GM18870 (cell line): ENCODE results near the gene SEMA3G.

Experiments
- ATAC-seq: cut with Tn5 transposase; IDR thresholded peaks from one replicate; pipeline ENCODE4 v1.9.1; 2021; ENCODE audit warnings: moderate library complexity; ENCODE audit not compliant: unreplicated experiment

SEMA3G gene

DNA sequence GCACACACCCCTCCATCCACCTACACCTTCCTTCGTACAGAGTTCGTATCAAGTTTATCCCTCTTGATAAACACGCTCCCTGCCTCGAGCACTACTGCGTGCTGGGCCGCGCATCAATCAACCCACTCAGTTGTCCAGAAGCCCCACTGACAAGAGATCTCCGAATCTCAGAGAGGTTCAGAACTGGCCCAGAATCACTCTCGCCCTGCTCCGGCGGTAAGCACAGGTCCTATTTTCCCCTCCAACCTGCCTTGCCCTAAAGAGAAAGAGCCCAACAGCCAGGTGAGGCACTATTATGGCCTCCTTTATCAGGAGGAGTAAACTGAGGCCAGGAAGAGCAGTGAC lies 10.0 kb upstream of the SEMA3G start:
- ATAC-seq, result no peak

DNA sequence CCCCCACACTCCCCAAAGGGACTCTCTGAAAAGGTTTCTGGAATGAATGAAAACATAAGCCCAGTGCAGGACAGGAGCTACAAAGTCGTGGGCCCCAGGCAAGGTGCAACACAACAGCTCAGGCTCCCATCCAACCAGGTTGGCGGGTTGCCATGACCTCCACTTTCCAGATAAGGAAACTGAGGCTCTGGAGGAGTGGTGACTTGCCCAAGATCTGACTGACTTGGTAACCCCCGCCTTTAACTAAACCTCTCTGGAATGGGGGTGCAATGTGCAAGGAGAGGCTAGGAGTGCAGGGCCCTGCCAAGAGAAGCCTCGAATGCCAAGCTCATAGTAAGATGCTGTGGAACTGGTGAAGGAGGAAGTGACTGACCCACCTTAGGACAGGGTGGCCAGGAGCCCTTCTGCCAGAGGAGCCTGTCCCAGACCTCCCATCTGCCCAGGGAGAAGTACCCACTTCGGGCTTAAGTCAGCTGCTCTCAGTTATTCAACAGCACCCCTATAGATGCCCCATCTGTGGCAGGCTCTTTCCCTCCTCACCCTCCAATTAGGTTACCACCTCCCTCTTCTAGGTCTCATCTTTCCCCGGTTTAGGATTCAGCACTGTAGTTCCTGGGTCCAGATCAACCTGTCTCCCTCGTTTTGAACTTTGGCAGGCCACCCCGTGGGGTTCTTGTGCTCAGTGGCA lies 9.5 kb upstream of the SEMA3G start:
- no peak for ATAC-seq

DNA sequence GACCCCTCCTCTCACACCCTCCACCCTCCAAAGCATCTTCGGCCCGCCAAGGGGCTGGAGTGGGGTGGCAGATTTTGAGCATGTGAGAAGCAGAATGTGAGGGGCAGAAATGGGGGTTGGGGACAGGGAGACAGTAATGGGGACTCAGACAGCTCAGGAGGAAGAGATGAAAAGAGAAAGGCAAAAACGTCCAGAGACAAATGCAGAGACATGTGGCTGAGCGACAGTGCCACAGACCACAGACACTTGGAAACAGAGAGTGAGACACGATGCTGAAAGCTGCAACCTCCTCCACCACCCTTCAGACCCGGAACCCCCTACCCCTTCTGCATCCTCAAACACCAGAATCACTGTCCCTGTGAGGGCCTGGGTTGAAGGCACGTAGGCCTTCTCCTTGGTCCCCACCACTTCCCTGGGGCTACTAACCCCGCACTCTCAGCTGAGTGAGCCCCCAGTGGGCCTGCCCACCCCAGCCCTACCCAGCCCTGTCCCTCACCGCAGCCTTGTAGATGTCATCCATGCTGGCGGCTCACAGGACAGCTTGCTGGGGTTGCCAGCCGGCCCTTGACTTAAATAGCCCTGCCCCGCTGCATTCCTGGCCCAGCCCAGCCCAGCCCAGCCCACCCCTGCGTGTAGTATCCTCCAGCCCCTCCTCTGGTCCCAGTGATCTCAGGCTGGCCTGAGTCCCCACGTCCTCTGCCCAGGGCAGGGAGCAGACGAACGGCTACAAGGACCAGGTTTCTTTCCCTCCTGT lies 8.8 kb upstream of the SEMA3G start, which contains the start of gene TNNC1:
TSS of gene TNNC1 (minus strand) at position 546 of the 754 bp plus-strand sequence. CDS start at position 520, 26 bp downstream.
- no peak for ATAC-seq

DNA sequence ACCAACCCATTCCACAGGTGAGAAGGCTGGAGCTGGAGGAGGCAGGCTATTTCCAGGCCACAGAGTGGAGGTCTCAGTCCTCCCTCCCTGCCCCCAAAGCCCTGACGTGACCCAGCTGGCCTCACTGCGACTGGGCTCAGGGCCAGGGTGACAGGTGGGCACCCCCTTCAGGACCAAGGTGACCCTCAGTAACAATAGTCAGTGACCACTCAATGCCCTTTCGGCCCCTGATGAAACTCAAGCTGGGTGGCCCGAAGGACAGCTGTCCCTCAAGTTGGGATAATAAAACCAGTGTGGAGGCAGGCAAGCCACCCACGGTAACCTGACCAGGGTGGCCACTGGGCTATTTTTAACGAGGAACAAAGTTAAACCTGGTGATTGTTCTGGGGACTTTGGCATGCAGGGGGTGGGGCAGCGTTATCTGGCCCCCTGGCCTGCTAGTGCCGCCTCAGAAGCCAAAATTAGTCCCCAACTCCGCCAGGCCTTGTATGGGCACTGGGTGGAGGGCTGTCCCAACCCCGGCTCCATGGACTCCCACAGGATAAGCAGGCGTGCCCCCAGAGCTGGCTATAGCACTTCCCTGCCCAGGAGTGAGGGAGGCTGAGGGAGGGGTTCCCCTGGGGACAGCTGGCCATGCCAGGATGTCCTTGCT lies 7.8 kb upstream of the SEMA3G start:
- ATAC-seq, result no peak

DNA sequence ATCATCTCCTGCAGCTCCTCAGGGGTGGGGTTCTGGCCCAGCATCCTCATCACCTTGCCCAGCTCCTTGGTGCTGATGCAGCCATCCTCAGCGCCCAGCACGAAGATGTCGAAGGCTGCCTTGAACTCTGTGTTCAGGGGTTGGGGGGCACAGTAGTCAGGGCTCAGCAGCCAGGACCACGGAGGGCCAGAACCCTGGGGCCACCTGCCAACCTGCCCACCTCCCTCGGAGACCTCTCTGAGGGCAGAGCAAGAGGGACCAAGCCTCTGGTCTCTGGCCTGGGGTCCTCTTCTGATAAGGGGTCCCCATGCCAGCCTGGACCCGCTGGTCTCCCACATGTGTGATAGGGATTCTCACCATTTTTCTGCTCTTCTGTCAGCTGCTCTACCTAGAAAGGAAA lies 7.2 kb upstream of the SEMA3G start:
- no peak for ATAC-seq

DNA sequence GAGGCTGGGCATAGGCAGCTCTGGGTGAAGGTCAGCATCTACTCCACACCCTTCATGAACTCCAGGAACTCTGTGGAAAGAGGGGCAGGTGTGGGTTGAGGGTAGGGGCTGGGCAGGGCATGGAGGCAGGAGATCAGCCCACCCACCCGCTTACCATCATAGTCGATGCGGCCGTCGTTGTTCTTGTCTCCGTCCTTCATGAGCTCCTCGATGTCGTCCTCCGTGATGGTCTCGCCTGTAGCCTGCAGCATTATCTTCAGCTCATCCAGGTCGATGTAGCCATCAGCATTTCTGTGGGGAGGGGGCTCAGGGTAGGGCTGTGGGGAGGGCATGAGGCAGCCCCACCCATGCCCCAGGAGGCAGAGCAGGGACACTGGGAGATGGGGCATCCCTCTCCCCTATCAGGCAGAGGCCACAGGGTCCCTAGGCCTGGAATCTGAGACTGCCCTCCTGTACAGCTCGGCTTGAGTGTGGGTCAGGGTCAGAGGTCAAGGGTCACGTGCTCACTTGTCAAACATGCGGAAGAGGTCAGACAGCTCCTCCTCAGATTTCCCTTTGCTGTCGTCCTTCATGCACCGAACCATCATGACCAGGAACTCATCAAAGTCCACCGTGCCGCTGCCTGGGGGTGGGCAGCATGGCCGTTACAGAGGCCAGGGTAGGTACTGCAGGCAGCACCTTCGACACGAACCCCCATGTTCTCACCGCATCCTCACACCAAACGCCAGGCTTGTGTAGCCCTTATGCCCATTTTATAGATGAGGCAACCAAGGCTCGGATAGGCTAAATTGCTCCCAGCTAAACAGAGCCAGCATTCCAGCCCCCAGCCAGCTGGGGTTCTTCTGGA lies 6.6 kb upstream of the SEMA3G start:
- no peak for ATAC-seq

DNA sequence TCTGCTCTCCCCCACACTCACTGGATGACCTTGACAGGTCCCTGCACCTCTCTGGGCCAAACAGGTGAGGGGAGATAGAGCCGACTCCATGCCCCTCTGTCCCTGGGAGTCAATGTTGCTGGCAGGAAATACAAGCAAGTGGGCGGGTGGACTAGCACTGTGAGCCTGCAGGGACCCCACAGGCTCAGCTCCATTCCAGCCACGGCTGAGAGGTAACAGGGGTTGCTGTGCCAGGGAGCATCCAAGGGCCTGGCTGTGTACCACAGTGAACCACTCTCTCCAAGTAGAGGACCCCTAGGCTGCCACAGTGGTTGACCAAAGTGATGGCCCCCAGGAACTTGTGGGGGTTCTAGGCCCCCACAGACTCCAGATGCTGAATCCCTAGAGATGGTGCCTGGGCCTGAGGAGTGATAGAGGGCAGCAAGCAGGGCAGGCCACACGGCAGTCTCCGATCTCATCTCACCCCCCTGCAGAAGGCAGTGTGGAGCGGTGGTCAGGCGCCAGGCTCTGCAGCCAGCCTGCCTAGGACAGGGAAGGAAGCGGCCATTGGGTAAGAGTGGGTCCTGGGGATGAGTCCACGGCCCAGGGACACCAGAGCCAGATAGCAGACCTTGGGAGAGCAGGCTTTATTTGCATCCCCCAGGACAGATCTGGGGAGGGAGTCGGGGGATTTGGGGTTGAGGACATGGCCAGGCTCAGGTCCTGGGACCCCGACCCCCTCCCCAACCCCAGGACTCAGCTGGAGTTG lies 5.8 kb upstream of the SEMA3G start:
- no peak for ATAC-seq

DNA sequence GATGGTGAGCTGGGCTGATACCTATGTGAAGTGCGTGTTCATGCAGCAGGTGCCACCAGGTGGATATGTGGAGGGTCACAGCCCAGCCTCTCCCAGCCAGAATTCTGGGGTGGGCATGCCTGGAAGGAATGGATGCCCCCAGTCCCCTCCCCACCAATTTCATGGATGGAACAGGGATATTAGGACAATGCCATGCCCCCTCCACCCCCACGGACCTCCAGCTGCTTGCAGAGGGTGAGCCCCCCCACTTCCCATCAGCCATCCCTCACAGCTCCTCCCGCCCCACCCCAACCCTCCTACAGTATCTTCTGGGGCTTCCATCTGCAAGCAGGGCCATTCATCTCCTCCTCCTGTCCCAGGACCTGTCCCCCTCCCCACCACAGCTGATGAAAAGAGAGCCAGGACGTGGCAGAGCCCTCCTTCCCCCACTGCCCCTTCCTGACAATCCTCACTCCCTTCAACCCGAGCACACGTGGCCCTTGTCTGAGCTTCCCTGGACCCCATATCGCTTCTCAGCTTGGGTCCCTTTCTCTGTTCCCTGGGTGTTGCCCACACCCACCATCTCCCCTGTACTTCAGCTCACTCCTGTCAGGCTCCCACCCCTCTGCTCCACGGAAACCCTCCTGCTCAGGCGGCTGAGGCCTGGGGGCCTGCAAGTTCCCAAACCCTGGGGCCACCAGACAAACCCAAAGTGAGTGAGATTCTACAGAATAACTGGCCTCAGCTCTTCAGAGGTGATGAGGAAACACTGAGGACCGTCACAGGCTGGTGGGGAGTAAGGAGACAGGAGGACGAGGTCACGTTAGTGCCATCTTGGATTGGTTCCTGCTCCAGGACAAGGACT lies 2.8 kb upstream of the SEMA3G start:
- no peak for ATAC-seq

DNA sequence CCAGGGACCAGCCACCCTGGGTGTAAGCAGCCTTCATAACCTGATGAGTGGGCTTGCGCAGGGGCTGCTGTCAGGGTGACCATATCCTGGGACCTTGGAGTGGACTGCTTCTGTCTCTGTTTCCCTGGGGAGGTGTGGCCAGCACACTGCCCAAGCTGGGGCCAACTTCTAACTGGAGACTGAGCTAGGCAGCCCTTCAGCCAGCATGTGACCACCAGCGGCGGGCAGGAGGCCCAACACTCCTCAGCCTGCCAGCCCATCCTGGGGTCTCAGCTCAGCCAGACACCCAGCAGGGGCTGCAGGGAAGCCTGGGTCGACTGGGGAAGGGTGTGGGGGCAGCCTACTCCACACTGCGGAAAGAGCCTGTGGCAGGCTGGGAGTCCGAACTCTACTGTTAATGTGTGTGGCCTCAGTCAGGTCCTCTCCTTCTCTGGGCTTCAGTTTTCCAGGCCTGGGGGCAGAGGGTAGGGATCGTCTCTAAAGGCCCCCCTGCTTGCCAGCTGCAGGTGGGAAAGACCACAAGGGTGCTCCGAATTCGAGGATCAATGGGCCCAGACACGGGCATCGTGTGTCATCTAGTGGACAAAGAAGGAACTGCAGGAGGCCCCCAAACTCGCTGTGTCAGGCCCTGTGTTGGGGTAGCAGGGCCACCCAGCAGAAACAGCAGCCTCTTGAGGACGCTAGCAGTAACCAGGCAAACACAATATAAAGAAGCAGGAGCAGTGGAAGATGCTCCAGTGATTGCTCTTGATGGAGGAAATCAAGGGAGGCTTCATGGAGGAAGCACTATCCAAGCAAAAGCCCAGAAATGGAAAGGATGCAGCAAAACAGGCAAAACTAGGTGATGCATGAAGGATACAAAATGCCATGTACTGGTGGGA lies 2.0 kb upstream of the SEMA3G start:
- no peak for ATAC-seq

DNA sequence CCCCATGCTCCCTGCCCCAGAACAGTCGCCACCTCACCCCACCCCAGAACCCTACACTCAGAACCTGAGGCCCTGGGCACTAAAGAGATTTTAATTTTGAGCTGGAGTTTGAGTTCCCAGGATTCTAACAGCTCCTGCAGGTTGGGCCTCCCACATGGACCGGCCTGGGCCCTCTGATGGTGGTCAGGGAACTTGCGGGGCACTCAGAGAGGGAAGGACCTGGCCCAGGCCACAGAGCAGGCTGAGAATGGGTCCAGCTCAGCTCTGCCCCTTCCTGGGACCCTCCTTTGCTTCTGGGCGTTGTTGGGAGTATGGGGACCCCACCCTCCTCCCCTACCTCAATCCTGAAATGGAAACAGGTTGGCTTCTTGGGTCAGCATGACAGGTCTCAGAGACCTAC lies 1.1 kb upstream of the SEMA3G start:
- ATAC-seq, result no peak

DNA sequence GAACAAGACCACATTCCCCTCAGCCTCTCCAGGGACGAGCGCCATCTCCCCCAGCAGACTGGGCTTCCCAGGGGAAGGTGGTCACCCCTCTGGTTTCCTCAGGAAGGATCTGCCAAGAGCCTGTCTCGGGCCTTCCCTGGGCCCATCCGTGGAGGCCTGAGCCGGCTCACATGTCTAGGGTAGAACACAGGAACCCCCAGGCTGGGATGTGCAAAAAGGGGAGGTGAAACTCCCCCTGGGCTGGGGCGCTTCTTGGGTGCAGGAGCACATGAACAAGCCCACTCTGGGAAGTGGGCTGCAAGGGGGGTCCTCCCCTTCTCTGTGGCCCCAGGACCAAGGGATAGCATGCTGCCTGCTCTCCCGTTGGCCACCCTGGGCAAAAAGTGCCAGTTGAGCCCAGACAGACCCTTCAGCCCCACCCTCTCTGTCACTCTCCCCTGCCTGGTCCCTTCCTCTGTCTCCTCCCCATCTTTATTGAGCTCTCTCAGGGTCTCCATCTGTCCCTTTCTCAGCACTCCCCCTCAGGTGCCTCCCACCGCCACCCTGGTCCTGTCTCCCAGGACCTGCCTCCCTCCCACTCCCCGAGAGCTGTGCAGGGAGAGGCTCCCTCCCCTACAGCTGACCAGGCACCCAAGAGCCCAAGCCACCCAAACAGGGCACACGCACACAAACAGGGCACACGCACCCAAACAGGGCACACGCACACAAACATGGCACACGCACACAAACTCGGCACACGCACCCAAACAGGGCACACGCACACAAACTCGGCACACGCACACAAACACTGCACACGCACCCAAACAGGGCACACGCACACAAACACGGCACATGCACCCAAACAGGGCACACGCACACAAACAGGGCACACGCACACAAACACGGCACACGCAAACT lies 864 bp downstream of the SEMA3G start:
- ATAC-seq, result no peak

DNA sequence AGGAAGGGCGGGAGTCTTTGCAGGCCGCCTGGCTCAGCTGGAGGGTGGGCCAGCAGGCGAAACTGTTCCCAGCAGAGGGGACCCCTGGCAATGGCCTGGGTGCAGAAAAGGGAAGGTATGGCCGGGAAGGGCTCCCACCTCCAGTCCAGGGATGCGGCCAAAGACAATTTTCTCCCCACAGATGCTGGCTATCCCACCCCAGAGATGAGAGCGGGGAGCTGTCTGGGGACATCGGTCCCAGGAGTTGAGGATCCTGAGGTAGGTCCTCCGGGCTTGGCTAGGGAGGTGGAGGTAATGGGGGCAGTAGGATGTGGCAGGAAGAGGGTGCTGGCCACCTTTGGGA lies 1.7 kb downstream of the SEMA3G start:
- ATAC-seq, result no peak

DNA sequence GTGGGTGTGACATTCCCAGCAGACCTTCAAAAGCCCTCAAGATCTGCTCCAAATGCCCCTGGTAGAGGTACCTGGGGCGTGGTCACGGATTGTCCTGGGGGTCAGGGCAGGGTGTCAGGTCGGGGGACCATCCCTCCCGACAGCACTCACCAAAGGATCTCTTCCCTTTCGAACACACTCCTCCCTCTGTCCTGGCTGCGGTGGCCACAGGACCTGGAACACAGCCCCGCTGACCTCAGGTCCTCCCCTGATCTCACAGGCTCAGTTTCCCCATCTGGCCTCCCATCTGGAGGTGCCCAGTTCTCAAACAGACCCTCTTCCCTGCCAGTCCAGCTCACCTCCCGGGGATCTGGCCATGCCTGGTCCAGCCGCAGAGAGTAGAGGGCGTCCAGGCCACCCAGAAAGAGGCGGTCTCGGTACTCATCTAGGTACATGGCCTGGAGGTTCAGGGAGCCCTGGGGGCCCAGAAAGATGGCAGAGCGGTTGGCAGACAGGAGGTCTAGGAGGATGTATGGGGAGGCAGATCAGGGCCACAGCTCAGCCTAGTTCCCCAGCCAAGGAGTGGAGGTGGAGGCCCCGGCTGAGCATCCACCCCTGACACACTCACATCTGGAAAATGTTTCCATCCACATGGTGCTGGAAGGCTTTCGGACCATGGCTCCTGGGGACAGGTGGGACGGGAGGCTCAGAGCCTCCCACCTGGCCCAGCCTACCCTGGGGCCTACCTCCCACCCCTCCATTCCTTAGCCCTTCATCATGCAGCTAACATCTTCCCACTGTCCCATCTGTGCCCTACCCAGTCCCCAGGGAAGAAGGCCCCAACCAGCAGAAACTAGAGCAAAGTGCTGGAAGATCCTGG lies 2.3 kb downstream of the SEMA3G start:
- no peak for ATAC-seq

DNA sequence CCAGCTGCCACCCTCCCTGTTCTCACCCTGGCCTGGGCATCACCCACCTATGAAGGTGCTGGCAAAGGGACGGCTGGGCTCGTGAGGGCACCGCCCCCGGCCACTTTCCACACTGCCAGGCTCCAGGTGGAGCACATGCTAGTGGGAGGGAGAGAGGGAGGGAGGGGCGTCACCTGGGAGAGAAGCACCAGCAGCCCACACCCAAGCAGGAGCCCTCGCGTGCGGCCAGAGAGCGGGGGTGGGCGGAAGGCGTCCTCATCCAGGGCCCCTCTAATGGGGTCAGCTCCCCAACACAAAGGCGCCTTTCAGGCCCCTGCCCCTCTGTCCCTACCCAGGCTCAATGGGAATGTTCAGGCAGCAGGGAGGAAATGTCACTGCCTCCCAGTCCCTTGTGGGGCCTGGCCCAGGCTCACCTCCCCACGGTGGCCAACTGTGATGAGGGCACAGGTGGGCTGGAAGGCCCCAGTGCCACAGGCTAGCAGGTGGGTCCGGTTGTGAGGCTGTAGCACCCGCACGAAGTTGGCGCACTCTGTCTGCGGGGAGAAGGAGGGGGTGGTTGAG lies 3.1 kb downstream of the SEMA3G start:
- no peak for ATAC-seq

DNA sequence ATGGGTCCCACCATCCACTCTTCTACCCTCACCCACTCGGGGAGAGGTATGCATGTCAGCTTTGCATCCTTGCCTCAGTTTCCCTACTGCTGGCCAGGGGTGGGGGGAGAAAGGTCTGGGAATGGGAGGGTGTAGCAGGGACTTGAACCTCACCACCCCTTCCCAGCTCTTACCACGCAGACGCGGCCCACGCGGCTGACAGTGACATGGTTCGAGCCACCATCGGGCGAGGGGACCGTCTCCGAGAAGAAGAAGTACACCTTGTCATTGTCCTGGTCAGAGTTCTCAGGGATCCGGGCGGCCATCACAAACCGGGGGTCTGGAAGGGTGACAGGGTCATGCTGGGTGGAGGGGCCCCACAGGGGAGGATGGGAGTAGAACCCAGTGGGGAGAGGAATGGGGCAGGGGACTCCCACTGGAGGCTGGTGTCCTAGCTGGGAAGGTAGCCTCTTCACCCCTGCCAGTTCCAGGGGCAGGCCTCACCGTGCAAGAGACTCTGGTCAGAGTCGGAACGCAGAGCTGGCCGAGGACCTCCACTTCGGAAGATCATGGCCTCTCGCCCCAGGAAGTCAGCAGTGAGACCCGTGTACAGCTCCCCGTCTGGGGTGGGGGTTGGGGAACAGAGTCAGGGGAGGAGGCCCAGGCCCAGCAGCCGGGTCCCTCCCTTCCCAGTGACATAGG lies 3.7 kb downstream of the SEMA3G start:
- no peak for ATAC-seq

DNA sequence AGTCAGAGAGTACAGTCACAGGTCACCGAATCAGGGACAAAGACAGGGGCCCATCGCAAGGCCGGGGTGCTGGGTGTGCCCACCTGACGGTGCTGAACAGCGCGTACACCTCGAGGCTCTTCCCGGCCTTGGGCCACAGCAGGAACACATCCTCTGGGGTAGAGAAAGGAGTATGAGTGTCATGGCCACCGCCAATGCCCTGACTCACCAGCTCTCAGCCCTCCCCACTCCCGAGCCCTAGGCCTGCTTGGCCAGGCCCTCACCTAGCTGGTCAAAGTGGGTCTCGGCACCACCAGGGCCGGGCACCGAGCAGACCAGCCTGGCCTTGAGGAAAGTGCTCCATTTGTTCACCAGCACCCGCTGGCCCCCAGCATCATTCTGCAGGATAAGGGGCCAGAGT lies 4.2 kb downstream of the SEMA3G start:
- no peak for ATAC-seq
